HCT116 (cell line): ENCODE measurements around the gene HRH2.

Source experiments
- EZH2 ChIP-seq: fragments of 200-600 bp; sonication (generic); IDR thresholded peaks from 2 replicates; pipeline ENCODE4 v1.6.1; 2017; ENCODE audit warnings: antibody characterized with exemption, mixed run types
- JUND ChIP-seq: IDR thresholded peaks from 2 replicates; pipeline ENCODE4 v1.6.1; 2012
- POLR2A ChIP-seq: IDR thresholded peaks from 2 replicates; pipeline ENCODE4 v1.7.0; 2011; ENCODE audit warnings: borderline replicate concordance; ENCODE audit not compliant: insufficient read depth, insufficient read length; ENCODE audit errors: extremely low read depth
- POLR2AphosphoS5 ChIP-seq: IDR thresholded peaks from 2 replicates; pipeline ENCODE4 v1.6.1; 2011; ENCODE audit warnings: mild to moderate bottlenecking, low read depth, low read length, moderate library complexity
- RAD21 ChIP-seq: IDR thresholded peaks from 2 replicates; pipeline ENCODE4 v1.6.1; 2012; ENCODE audit warnings: low read depth, mild to moderate bottlenecking
- SIN3A ChIP-seq: IDR thresholded peaks from 2 replicates; pipeline ENCODE4 v1.6.1; 2012; ENCODE audit warnings: low read depth
- TF ChIP-seq, protein P1 (sequence below): IDR thresholded peaks from 2 replicates; pipeline ENCODE4 v1.6.1; 2012
- TF ChIP-seq, protein P2 (sequence below), 3 experiments: fragments of 200-600 bp in 1 of 3; sonication (generic) in 1 of 3; IDR thresholded peaks in 2 of 3; conservative IDR thresholded peaks in 1 of 3; 2 replicates each; pipeline ENCODE4 v1.5.1; 2012 to 2017; ENCODE audit warnings: low read depth in 2 of 3, low read length in 2 of 3, antibody characterized with exemption in 1 of 3, borderline replicate concordance in 1 of 3, control low read depth in 1 of 3, mild to moderate bottlenecking in 1 of 3, mixed read lengths in 1 of 3, mixed run types in 1 of 3, moderate library complexity in 1 of 3; ENCODE audit not compliant: insufficient read depth in 1 of 3

DNA sequence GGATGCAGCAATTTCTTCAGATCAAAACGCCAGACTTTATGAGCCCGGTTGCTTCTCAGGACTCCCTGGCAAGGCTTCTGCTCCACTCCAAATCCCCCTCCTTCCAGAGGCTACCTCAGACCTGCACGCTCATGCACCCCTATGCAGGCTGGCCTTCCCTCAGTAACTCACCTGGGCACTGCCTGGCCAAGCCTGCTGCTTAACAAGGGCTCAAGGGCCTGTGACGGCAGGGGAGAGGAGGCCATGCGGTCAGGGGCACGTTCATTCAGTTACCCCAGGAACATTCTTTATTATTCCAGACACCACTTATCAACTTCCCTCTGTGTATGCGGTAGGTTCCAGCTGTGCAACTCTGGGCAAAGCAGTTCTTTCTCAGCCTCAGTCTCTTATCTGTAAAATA is 79.6 kb downstream of the HRH2 start:
- no peak for TF ChIP-seq SIN3A
- no peak for TF ChIP-seq POLR2A
- TF ChIP-seq POLR2AphosphoS5: no peak
- TF ChIP-seq, protein P1, sequence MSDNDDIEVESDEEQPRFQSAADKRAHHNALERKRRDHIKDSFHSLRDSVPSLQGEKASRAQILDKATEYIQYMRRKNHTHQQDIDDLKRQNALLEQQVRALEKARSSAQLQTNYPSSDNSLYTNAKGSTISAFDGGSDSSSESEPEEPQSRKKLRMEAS: no peak
- TF ChIP-seq, protein P2, sequence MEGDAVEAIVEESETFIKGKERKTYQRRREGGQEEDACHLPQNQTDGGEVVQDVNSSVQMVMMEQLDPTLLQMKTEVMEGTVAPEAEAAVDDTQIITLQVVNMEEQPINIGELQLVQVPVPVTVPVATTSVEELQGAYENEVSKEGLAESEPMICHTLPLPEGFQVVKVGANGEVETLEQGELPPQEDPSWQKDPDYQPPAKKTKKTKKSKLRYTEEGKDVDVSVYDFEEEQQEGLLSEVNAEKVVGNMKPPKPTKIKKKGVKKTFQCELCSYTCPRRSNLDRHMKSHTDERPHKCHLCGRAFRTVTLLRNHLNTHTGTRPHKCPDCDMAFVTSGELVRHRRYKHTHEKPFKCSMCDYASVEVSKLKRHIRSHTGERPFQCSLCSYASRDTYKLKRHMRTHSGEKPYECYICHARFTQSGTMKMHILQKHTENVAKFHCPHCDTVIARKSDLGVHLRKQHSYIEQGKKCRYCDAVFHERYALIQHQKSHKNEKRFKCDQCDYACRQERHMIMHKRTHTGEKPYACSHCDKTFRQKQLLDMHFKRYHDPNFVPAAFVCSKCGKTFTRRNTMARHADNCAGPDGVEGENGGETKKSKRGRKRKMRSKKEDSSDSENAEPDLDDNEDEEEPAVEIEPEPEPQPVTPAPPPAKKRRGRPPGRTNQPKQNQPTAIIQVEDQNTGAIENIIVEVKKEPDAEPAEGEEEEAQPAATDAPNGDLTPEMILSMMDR (IDR thresholded peaks at IDR 0.05 in 2 of 3, conservative IDR thresholded peaks at IDR 0.05 in 1 of 3; ENCODE audit: borderline replicate concordance in 1 of 3, insufficient read depth in 1 of 3, low read depth in 2 of 3, low read length in 2 of 3): no peak
- no peak for TF ChIP-seq EZH2
- TF ChIP-seq RAD21: no peak
- TF ChIP-seq JUND: no peak
